Lower lobe of right lung (tissue), 2 donors: ENCODE data around the gene MOGAT3. TPM values are rescaled to one million over a fixed set of nuclear protein-coding genes. Genes with fewer than 3 reads are reported as not detected.

Source experiments
- ATAC-seq, 2 donors: fragments of 200-7000 bp; cut with Tn5 transposase; one replicate each; pipeline ENCODE4 v1.9.1; 2020 to 2022; ENCODE audit warnings: mild to moderate bottlenecking in 2 of 2, moderate library complexity in 2 of 2
- DNase-seq: peaks from one replicate; pipeline ENCODE4 v3.0.0-alpha.2; 2020
- H3K27ac ChIP-seq: fragments of 200-600 bp; one replicate; pipeline ENCODE4 v1.8.0; 2022
- H3K27me3 ChIP-seq: fragments of 200-600 bp; one replicate; pipeline ENCODE4 v1.8.0; 2022; ENCODE audit warnings: low read depth
- H3K36me3 ChIP-seq: fragments of 200-600 bp; one replicate; pipeline ENCODE4 v1.8.0; 2022; ENCODE audit warnings: mild to moderate bottlenecking
- H3K4me1 ChIP-seq: fragments of 200-600 bp; one replicate; pipeline ENCODE4 v1.8.0; 2022
- H3K4me3 ChIP-seq: fragments of 200-600 bp; one replicate; pipeline ENCODE4 v1.8.0; 2022; ENCODE audit warnings: mild to moderate bottlenecking
- H3K9me3 ChIP-seq: fragments of 200-600 bp; one replicate; pipeline ENCODE4 v1.8.0; 2022
- intact Hi-C: fragments of 100-400 bp; cut with DNase I; formaldehyde crosslinking; loops from one replicate; pipeline ENCODE4 v1.11.0; 2022
- total RNA-seq: library from RNA; stranded (reverse); fragmentation: NEBNext Ultra II Directional; extraction: Animal tissue kit (Norgen Biotek cat#: 25700); gene quantifications from one replicate; pipeline ENCODE4 v1.2.1, GENCODE V29; 2021
- TF ChIP-seq, protein P1 (sequence below): fragments of 200-600 bp; IDR thresholded peaks from one replicate; pipeline ENCODE4 v1.8.0; 2022; ENCODE audit warnings: antibody characterized with exemption, mild to moderate bottlenecking
- donor health status: DM: no; HTN: yes; CAD: no; lungs with severe emphysema.

The MOGAT3 gene
- total RNA-seq, 1 donor from 2014 or later: not detected

DNA sequence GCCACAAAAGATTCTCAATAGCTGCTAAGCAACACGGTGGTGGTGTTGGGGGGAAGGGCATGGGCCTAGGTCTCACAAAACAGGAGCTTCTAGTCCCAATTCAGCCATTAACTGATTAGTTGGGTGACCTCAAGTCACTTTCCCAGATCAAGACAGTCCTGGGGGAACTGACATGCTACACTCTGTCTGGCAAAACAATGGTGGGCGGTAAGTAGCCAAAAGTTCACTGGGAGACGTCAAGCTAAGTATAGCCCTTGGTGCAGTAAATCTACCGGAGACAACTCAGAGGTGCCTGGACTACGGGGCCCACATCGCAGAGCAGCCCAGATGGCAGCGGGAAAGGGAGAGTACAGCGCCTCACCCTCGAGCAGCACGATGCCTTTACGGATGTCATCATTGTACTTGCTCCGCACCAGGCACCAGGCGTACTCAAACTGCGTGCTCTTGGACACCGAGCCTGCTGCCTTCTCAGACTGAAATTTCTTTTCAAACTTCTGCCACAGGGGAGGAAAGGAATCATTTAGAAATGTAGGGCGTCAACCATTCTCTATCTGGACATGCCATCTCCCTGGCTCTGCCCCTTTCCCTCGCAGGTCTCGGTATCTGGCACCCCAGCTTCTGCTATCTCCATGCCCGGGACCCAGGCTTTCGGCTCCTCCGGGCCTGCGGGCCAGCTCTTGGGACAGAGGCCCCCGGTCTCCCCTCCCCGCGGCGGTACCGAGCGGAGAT is 43.0 kb upstream of the MOGAT3 start:
- Histone ChIP-seq H3K4me1 (peaks cover 55% of the 10 kb centered on the region), H3K36me3 (peaks cover 41% of the 10 kb centered on the region), H3K27ac (peak overlapping the region; percentile 93), H3K4me3 (peak overlapping the region; percentile 89), H3K9me3 (no peaks in the 10 kb centered on the region), H3K27me3 (no peaks in the 10 kb centered on the region)
- intact Hi-C loops: no loop called here
- TF ChIP-seq, protein P1, sequence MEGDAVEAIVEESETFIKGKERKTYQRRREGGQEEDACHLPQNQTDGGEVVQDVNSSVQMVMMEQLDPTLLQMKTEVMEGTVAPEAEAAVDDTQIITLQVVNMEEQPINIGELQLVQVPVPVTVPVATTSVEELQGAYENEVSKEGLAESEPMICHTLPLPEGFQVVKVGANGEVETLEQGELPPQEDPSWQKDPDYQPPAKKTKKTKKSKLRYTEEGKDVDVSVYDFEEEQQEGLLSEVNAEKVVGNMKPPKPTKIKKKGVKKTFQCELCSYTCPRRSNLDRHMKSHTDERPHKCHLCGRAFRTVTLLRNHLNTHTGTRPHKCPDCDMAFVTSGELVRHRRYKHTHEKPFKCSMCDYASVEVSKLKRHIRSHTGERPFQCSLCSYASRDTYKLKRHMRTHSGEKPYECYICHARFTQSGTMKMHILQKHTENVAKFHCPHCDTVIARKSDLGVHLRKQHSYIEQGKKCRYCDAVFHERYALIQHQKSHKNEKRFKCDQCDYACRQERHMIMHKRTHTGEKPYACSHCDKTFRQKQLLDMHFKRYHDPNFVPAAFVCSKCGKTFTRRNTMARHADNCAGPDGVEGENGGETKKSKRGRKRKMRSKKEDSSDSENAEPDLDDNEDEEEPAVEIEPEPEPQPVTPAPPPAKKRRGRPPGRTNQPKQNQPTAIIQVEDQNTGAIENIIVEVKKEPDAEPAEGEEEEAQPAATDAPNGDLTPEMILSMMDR: no peak
- ATAC-seq (no peak), DNase-seq (no peak)

DNA sequence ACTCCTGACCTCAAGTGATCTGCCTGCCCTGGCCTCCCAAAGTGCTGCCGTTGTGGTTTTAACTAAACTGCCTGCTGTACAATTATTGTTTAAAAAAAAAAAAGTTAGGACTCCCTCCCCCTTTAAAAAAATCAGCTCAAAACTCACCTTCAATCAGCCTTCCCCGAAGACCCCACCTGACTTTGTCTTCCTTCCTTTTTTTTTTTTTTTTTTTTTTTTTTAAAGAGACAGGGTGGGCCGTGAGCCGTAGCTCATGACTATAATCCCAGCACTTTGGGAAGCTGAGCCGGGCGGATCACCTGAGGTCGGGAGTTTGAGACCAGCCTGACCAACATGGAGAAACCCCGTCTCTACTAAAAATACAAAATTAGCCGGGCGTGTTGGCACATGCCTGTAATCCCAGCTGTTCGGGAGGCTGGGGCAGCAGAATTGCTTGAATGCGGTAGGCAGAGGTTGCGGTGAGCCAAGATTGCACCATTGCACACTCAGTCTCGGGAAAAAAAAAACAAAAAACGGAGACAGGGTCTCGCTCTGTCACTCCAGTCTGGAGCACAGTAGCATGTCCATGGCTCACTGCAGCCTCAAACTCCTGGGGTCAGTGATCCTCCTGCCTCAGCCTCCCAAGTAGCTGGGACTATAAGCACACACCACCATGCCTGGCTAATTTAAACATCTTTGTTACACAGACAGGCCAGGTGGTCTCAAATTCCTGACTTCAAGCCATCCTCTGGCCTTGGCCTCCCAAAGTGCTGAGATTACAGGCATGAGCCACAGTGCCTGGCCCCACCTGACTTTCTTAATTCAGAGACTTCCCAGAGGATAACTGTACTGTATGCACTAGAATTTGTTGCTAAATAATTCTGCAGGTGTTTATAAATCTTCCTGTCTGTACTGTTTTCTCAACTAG is 40.9 kb upstream of the MOGAT3 start:
- H3K4me3 ChIP-seq: no peak overlapping the region
- no peaks in the 10 kb centered on the region for H3K27me3 ChIP-seq
- ATAC-seq: no peak
- peaks cover 54% of the 10 kb centered on the region for H3K36me3 ChIP-seq
- no peaks in the 10 kb centered on the region for H3K9me3 ChIP-seq
- DNase-seq: no peak
- peaks cover 73% of the 10 kb centered on the region for H3K4me1 ChIP-seq
- intact Hi-C loops: no loop called here
- peak overlapping the region; percentile 16 for H3K27ac ChIP-seq
- TF ChIP-seq, protein P1: no peak

DNA sequence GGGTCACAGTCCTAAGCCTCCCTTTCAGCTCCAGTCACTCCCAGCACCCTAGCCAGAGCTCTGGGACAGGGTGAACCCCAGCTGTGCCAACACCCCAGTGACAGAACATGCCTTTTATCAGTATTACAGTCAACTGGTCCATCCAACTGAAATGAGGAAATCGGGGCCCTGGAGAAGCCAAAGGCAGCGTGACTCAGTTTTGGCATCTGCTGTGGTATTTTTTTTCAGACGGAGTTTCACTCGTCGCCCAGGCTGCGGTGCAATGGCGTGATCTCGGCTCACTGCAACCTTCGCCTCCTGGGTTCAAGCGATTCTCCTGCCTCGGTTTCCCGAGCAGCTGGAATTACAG is 40.2 kb upstream of the MOGAT3 start:
- Histone ChIP-seq H3K9me3 (no peaks in the 10 kb centered on the region), H3K27me3 (no peaks in the 10 kb centered on the region), H3K36me3 (peaks cover 59% of the 10 kb centered on the region), H3K27ac (no peak overlapping the region), H3K4me1 (peaks cover 73% of the 10 kb centered on the region), H3K4me3 (no peak overlapping the region)
- intact Hi-C loops: no loop called here
- no peak for DNase-seq
- TF ChIP-seq, protein P1: no peak
- no peak for ATAC-seq

DNA sequence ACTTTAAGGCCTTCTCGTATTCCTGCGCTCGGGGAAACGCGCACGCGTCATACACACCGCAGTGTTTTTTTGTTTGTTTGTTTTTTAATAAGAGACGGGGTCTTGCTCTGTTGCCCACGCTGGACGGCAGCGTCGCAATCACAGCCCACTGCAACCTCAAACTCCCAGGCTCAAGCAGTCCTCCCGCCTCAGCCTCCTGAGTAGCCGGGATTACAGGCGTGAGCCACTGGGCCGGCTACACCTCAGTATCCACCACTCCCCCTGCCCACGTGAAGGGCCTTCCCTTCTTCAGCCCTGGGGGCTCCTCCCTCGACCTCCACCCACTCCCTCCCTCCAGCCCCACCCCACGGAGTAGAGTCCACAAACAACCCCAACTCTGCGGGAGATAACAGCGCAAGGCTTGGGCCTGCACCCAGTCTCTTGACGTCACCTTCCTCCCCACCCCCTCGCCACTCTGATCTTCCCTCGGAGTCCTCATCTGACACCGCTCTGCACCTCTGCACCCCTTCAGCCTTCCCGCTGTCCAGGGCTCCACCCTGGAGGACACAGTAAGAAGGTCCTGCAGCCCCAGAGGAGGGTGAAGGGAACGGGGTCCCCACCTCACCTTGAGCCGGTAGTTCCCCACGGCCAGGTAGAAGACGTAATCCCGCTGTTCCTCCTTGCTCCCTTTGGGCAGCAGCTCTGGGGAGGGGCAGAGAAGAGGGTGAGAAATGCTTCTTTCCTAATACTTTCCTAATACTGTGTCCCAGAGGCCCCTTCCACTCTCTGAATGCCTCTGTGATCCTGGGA is 39.6 kb upstream of the MOGAT3 start:
- TF ChIP-seq, protein P1: no peak
- Histone ChIP-seq H3K27ac (peak overlapping the region; percentile 79), H3K36me3 (peaks cover 59% of the 10 kb centered on the region), H3K9me3 (no peaks in the 10 kb centered on the region), H3K4me3 (no peak overlapping the region), H3K27me3 (no peaks in the 10 kb centered on the region), H3K4me1 (peaks cover 67% of the 10 kb centered on the region)
- intact Hi-C loops: no loop called here
- ATAC-seq (no peak), DNase-seq (no peak)

DNA sequence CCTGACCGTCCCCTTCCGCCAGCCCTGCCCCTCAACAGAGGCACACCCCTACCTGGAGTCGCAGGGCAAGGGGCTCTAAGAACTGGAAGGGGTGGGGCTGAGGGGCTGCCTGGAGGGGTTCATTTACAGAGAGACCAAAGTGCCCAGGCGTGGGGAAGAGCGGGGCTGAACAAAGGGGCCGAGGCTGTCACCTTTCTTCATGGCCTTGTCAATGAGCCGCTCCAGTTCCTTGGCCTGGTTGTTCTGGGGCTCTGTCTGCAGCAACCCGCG is 39.0 kb upstream of the MOGAT3 start:
- ATAC-seq (no peak), DNase-seq (no peak)
- Histone ChIP-seq H3K27ac (peak overlapping the region; percentile 79), H3K4me3 (peak overlapping the region; percentile 11), H3K36me3 (peaks cover 59% of the 10 kb centered on the region), H3K9me3 (no peaks in the 10 kb centered on the region), H3K4me1 (peaks cover 63% of the 10 kb centered on the region), H3K27me3 (no peaks in the 10 kb centered on the region)
- intact Hi-C loops: no loop called here
- TF ChIP-seq, protein P1: no peak
